ENCODE data around the gene RAB40B. TPM values are rescaled to one million over a fixed set of nuclear protein-coding genes. Genes with fewer than 3 reads are reported as not detected.

Gene RAB40B
- total RNA-seq, 1 experiment from 2014 or later = 3.2 TPM

DNA sequence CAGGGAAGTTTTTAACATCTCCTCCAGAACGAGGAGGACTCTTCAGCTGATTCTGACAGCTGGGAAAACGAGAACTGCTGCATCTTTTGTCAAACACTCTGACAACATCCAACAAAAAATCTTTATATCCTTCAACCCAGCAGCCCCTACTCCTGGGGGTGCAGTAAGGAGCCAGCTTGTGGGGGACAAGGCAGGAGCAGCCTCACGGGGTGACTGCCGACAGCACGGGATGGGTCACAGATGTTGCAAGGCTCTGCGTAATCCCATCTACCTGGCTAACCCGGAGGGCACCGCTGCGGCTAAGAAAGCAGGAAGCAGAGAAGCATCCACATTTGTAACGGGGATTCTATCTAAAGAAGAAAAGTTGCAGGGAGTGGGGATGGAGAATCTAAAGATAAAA is 78.9 kb downstream of the RAB40B start:
- Histone ChIP-seq H3K36me3 (ENCODE audit: insufficient read depth, low read length, poor library complexity, severe bottlenecking) (peaks cover 59% of the 10 kb centered on the region), H3K27me3 (replicated peaks; ENCODE audit: insufficient read depth, low read depth, low read length, poor library complexity) (no peaks in the 10 kb centered on the region), H3K4me3 (ENCODE audit: low read depth, low read length, poor library complexity, severe bottlenecking) (no peak overlapping the region), H3K4me1 (ENCODE audit: insufficient read depth, low read length, poor library complexity, severe bottlenecking) (no peaks in the 10 kb centered on the region), H3K27ac (ENCODE audit: low read depth, low read length, poor library complexity, severe bottlenecking) (no peak overlapping the region), H3K9me3 (ENCODE audit: low read depth, low read length, poor library complexity, severe bottlenecking) (no peaks in the 10 kb centered on the region)
- TF ChIP-seq, protein P1, sequence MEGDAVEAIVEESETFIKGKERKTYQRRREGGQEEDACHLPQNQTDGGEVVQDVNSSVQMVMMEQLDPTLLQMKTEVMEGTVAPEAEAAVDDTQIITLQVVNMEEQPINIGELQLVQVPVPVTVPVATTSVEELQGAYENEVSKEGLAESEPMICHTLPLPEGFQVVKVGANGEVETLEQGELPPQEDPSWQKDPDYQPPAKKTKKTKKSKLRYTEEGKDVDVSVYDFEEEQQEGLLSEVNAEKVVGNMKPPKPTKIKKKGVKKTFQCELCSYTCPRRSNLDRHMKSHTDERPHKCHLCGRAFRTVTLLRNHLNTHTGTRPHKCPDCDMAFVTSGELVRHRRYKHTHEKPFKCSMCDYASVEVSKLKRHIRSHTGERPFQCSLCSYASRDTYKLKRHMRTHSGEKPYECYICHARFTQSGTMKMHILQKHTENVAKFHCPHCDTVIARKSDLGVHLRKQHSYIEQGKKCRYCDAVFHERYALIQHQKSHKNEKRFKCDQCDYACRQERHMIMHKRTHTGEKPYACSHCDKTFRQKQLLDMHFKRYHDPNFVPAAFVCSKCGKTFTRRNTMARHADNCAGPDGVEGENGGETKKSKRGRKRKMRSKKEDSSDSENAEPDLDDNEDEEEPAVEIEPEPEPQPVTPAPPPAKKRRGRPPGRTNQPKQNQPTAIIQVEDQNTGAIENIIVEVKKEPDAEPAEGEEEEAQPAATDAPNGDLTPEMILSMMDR (conservative IDR thresholded peaks at IDR 0.05; ENCODE audit: low read depth, low read length) = no peak
- TF ChIP-seq EZH2 (IDR thresholded peaks at IDR 0.05; ENCODE audit: borderline replicate concordance, low read depth, low read length, poor library complexity, severe bottlenecking) = no peak
- intact Hi-C loops (cut with micrococcal nuclease; ENCODE audit: unreplicated experiment) = no loop called here
- ChIA-PET CTCF (no interaction called here), POLR2A (ENCODE audit: low non-redundant PET) (no interaction called here)
- no peak for DNase-seq (ENCODE audit: low spot score)
- BruUV-seq (replicated peaks) = no TSS peak

DNA sequence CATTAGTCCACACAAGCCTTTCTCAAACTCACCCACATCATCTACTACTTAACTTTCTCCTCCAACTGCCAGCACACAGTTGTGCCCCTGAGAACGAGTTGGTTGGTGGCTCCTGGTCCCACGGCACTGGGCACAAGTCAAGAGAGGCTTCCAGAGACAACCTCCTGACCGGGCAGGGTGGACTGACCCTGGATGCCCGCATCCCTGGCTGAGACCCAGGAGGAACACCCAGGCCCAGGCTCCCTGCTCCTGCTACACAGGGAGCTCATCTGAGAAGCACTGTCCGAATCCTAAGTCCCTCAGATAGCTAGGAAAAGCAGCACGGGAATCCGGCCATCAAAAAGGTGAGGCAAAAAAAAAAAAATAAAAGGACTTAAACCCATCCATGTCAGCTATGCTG is 79.3 kb downstream of the RAB40B start:
- Histone ChIP-seq H3K4me1 (ENCODE audit: insufficient read depth, low read length, poor library complexity, severe bottlenecking) (no peaks in the 10 kb centered on the region), H3K36me3 (ENCODE audit: insufficient read depth, low read length, poor library complexity, severe bottlenecking) (peaks cover 59% of the 10 kb centered on the region), H3K9me3 (ENCODE audit: low read depth, low read length, poor library complexity, severe bottlenecking) (no peaks in the 10 kb centered on the region), H3K4me3 (ENCODE audit: low read depth, low read length, poor library complexity, severe bottlenecking) (no peak overlapping the region), H3K27ac (ENCODE audit: low read depth, low read length, poor library complexity, severe bottlenecking) (no peak overlapping the region), H3K27me3 (replicated peaks; ENCODE audit: insufficient read depth, low read depth, low read length, poor library complexity) (no peaks in the 10 kb centered on the region)
- ChIA-PET CTCF (no interaction called here), POLR2A (ENCODE audit: low non-redundant PET) (no interaction called here)
- TF ChIP-seq, protein P1 (conservative IDR thresholded peaks at IDR 0.05; ENCODE audit: low read depth, low read length) = no peak
- no peak for TF ChIP-seq EZH2 (IDR thresholded peaks at IDR 0.05; ENCODE audit: borderline replicate concordance, low read depth, low read length, poor library complexity, severe bottlenecking)
- no TSS peak for BruUV-seq (replicated peaks)
- intact Hi-C loops (cut with micrococcal nuclease; ENCODE audit: unreplicated experiment) = no loop called here
- no peak for DNase-seq (ENCODE audit: low spot score)

DNA sequence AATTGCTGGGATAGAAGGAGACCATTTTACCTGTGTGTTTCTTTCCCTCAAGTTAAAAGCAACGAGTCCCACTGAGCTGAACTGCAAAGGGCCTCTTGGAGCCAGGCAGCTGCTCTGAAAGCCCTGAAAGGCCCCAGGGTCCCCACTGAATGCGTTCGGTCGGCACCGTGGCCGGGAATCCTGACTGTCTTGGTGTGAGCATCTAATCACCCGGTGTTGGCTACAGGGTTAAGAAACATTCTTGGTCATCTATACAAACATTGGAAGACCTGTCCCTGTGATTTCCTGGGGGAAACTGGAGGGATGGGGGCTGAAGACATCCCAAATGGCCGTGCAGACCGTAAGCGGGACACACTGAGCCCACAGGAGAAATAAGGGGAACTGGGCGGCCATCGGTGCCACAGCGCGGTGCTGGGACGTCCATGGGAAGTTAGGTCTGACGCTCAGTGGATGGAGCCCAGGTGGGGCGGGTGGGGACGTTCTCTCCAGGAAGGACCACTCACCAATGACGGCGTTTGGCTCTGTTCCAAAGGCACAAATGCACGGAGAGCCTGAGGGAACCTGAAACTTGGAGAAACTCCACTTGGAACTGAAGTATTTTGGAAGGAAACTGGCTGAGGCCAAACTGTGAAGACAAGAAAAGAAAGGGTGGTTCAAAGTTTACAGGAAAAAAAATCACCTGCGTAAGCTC is 82.3 kb downstream of the RAB40B start:
- POLR2A ChIA-PET (ENCODE audit: low non-redundant PET) = no interaction called here
- CTCF ChIA-PET = no interaction called here
- intact Hi-C loops (cut with micrococcal nuclease; ENCODE audit: unreplicated experiment) = no loop called here

More for the DNA sequence above, 82.3 kb downstream of the RAB40B start:
- no peaks in the 10 kb centered on the region for H3K9me3 ChIP-seq (ENCODE audit: low read depth, low read length, poor library complexity, severe bottlenecking)
- TF ChIP-seq EZH2 (IDR thresholded peaks at IDR 0.05; ENCODE audit: borderline replicate concordance, low read depth, low read length, poor library complexity, severe bottlenecking) = no peak
- TF ChIP-seq, protein P1 (conservative IDR thresholded peaks at IDR 0.05; ENCODE audit: low read depth, low read length) = no peak
- peaks cover 8% of the 10 kb centered on the region for H3K4me1 ChIP-seq (ENCODE audit: insufficient read depth, low read length, poor library complexity, severe bottlenecking)
- no peak for DNase-seq (ENCODE audit: low spot score)
- H3K27ac ChIP-seq (ENCODE audit: low read depth, low read length, poor library complexity, severe bottlenecking) = no peak overlapping the region
- no peak overlapping the region for H3K4me3 ChIP-seq (ENCODE audit: low read depth, low read length, poor library complexity, severe bottlenecking)
- no TSS peak for BruUV-seq (replicated peaks)
- H3K27me3 ChIP-seq (replicated peaks; ENCODE audit: insufficient read depth, low read depth, low read length, poor library complexity) = no peaks in the 10 kb centered on the region
- peaks cover 49% of the 10 kb centered on the region for H3K36me3 ChIP-seq (ENCODE audit: insufficient read depth, low read length, poor library complexity, severe bottlenecking)
